ENCODE data around the gene TGFB1I1. TPM values are rescaled to one million over a fixed set of nuclear protein-coding genes. Genes with fewer than 3 reads are reported as not detected.

Gene TGFB1I1
- total and polyA plus RNA-seq, 2 of the 13 experiments (the other 11 are each of a cell fraction or from before 2014, with no cell fraction given), result 0.80 to 2.9 TPM

- TF ChIP-seq, protein P1, sequence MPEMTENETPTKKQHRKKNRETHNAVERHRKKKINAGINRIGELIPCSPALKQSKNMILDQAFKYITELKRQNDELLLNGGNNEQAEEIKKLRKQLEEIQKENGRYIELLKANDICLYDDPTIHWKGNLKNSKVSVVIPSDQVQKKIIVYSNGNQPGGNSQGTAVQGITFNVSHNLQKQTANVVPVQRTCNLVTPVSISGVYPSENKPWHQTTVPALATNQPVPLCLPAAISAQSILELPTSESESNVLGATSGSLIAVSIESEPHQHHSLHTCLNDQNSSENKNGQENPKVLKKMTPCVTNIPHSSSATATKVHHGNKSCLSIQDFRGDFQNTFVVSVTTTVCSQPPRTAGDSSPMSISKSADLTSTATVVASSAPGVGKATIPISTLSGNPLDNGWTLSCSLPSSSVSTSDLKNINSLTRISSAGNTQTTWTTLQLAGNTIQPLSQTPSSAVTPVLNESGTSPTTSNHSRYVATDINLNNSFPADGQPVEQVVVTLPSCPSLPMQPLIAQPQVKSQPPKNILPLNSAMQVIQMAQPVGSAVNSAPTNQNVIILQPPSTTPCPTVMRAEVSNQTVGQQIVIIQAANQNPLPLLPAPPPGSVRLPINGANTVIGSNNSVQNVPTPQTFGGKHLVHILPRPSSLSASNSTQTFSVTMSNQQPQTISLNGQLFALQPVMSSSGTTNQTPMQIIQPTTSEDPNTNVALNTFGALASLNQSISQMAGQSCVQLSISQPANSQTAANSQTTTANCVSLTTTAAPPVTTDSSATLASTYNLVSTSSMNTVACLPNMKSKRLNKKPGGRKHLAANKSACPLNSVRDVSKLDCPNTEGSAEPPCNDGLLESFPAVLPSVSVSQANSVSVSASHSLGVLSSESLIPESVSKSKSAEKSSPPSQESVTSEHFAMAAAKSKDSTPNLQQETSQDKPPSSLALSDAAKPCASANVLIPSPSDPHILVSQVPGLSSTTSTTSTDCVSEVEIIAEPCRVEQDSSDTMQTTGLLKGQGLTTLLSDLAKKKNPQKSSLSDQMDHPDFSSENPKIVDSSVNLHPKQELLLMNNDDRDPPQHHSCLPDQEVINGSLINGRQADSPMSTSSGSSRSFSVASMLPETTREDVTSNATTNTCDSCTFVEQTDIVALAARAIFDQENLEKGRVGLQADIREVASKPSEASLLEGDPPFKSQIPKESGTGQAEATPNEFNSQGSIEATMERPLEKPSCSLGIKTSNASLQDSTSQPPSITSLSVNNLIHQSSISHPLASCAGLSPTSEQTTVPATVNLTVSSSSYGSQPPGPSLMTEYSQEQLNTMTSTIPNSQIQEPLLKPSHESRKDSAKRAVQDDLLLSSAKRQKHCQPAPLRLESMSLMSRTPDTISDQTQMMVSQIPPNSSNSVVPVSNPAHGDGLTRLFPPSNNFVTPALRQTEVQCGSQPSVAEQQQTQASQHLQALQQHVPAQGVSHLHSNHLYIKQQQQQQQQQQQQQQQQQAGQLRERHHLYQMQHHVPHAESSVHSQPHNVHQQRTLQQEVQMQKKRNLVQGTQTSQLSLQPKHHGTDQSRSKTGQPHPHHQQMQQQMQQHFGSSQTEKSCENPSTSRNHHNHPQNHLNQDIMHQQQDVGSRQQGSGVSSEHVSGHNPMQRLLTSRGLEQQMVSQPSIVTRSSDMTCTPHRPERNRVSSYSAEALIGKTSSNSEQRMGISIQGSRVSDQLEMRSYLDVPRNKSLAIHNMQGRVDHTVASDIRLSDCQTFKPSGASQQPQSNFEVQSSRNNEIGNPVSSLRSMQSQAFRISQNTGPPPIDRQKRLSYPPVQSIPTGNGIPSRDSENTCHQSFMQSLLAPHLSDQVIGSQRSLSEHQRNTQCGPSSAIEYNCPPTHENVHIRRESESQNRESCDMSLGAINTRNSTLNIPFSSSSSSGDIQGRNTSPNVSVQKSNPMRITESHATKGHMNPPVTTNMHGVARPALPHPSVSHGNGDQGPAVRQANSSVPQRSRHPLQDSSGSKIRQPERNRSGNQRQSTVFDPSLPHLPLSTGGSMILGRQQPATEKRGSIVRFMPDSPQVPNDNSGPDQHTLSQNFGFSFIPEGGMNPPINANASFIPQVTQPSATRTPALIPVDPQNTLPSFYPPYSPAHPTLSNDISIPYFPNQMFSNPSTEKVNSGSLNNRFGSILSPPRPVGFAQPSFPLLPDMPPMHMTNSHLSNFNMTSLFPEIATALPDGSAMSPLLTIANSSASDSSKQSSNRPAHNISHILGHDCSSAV (CRISPR knock-in tag; IDR thresholded peaks at IDR 0.05; ENCODE audit: borderline replicate concordance), result no peak
- TF ChIP-seq CHD2 (IDR thresholded peaks at IDR 0.05; ENCODE audit: low read depth, low read length), result peak; percentile 34; the same call in 1 of the 2 replicates
- TF ChIP-seq PHF20 (CRISPR knock-in tag; IDR thresholded peaks at IDR 0.05), result no peak; the same call in 1 of the 2 replicates
- TF ChIP-seq SRY (CRISPR knock-in tag; IDR thresholded peaks at IDR 0.05), result no peak
- peak; percentile 94 for TF ChIP-seq ZNF431 (CRISPR knock-in tag; IDR thresholded peaks at IDR 0.05; ENCODE audit: borderline replicate concordance, low read depth)
- peak; percentile 97; the same call in 1 of the 2 replicates for TF ChIP-seq ZNF44 (CRISPR knock-in tag; IDR thresholded peaks at IDR 0.05)
- TF ChIP-seq IKZF4 (CRISPR knock-in tag; IDR thresholded peaks at IDR 0.05; ENCODE audit: borderline replicate concordance, low read depth, not compliant biosample characterization), result peak; percentile 80
- TF ChIP-seq MYPOP (CRISPR knock-in tag; IDR thresholded peaks at IDR 0.05), result peak; percentile 95
- TF ChIP-seq, protein P2, sequence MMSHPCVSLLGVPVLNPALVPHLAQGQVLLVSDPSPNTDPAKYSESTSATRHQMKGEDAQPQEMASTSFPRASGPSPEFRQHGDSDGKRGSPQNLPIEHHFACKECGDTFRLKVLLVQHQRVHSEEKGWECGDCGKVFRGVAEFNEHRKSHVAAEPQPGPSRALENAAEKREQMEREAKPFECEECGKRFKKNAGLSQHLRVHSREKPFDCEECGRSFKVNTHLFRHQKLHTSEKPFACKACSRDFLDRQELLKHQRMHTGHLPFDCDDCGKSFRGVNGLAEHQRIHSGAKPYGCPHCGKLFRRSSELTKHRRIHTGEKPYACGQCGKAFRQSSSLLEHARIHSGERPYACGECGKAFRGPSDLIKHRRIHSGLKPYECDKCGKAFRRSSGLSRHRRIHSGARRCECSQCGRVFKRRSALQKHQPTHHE (CRISPR knock-in tag; IDR thresholded peaks at IDR 0.05; ENCODE audit: borderline replicate concordance), result peak; percentile 68
- peak; percentile 54 for TF ChIP-seq MNT (IDR thresholded peaks at IDR 0.05)
- TF ChIP-seq ZNF280B (CRISPR knock-in tag; IDR thresholded peaks at IDR 0.05; ENCODE audit: borderline replicate concordance), result peak; percentile 96
Observed at GRCh38 chr16:31458073-31458843, 13.7 kb upstream of the TGFB1I1 start (continued).
